OCI-LY3 (cell line): ENCODE results near the gene ZFAND3.

Experiments
- EZH2phosphoT487 ChIP-seq: fragments of 200-600 bp; shearing (Covaris generic); IDR thresholded peaks from 2 replicates; pipeline ENCODE4 v1.6.1; 2018; ENCODE audit warnings: antibody characterized with exemption, mixed run types, low read depth
- TF ChIP-seq, protein P1 (sequence below): fragments of 200-600, 300-600 bp; sonication (generic); IDR thresholded peaks from 2 replicates; pipeline ENCODE4 v1.5.1; 2014; ENCODE audit warnings: antibody characterized with exemption, low read length, low read depth

GRCh38 chr6:38136547-38136946 is 317.0 kb downstream of the ZFAND3 start:
- TF ChIP-seq, protein P1, sequence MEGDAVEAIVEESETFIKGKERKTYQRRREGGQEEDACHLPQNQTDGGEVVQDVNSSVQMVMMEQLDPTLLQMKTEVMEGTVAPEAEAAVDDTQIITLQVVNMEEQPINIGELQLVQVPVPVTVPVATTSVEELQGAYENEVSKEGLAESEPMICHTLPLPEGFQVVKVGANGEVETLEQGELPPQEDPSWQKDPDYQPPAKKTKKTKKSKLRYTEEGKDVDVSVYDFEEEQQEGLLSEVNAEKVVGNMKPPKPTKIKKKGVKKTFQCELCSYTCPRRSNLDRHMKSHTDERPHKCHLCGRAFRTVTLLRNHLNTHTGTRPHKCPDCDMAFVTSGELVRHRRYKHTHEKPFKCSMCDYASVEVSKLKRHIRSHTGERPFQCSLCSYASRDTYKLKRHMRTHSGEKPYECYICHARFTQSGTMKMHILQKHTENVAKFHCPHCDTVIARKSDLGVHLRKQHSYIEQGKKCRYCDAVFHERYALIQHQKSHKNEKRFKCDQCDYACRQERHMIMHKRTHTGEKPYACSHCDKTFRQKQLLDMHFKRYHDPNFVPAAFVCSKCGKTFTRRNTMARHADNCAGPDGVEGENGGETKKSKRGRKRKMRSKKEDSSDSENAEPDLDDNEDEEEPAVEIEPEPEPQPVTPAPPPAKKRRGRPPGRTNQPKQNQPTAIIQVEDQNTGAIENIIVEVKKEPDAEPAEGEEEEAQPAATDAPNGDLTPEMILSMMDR, result no peak
- no peak for TF ChIP-seq EZH2phosphoT487
